CD14-positive monocyte (primary cell): ENCODE data around the gene PLEKHM3. TPM values are rescaled to one million over a fixed set of nuclear protein-coding genes. Genes with fewer than 3 reads are reported as not detected.

Experiments used
- DNase-seq, 3 donors: peaks; one replicate each; pipeline ENCODE4 v3.0.0-alpha.2; 2011 to 2022
- H2AFZ ChIP-seq: 2 replicates; pipeline ENCODE4 v1.6.0; 2012; ENCODE audit warnings: mild to moderate bottlenecking, low read depth, low read length, inconsistent platforms; ENCODE audit not compliant: insufficient read depth, poor library complexity, severe bottlenecking
- H3K27ac ChIP-seq, 2 donors: 1 replicate in 1 of 2; 2 replicates in 1 of 2; pipeline ENCODE4 v1.5.1; 2012 to 2013; ENCODE audit warnings: low read length in 2 of 2, control low read depth in 1 of 2, inconsistent platforms in 1 of 2, low read depth in 1 of 2, mild to moderate bottlenecking in 1 of 2
- H3K27me3 ChIP-seq, 2 donors: one replicate each; pipeline versions ENCODE4 v1.6.0 to v1.6.1; 2011 to 2013; ENCODE audit warnings: low read length in 2 of 2; ENCODE audit not compliant: control insufficient read depth in 2 of 2, insufficient read depth in 2 of 2
- H3K36me3 ChIP-seq, 2 donors: replicated peaks in 1 of 2; 1 replicate in 1 of 2; 2 replicates in 1 of 2; pipeline versions ENCODE4 v1.5.1 to v1.6.1; 2012 to 2013; ENCODE audit warnings: low read length in 2 of 2, control low read depth in 1 of 2, inconsistent platforms in 1 of 2, mild to moderate bottlenecking in 1 of 2; ENCODE audit not compliant: insufficient read depth in 2 of 2, control insufficient read depth in 1 of 2
- H3K4me1 ChIP-seq, 2 donors: 1 replicate in 1 of 2; 2 replicates in 1 of 2; pipeline versions ENCODE4 v1.5.1 to v1.6.1; 2012 to 2013; ENCODE audit warnings: low read length in 2 of 2, control low read depth in 1 of 2, inconsistent platforms in 1 of 2, mild to moderate bottlenecking in 1 of 2, moderate library complexity in 1 of 2; ENCODE audit not compliant: insufficient read depth in 2 of 2, control insufficient read depth in 1 of 2
- H3K4me2 ChIP-seq: replicated peaks from 2 replicates; pipeline ENCODE3; 2012; ENCODE audit warnings: low read length, moderate library complexity, mild to moderate bottlenecking; ENCODE audit not compliant: poor library complexity, severe bottlenecking; ENCODE audit errors: extremely low read depth
- H3K4me3 ChIP-seq, 3 experiments: fragments of 200-600 bp in 1 of 3; sonication (generic) in 1 of 3; replicated peaks in 1 of 3; 1 replicate in 2 of 3; 2 replicates in 1 of 3; pipeline ENCODE4 v1.5.1; 2011 to 2013; ENCODE audit warnings: low read length in 3 of 3, mild to moderate bottlenecking in 3 of 3, control low read depth in 2 of 3, low read depth in 2 of 3, inconsistent platforms in 1 of 3, moderate library complexity in 1 of 3
- H3K79me2 ChIP-seq: 2 replicates; pipeline ENCODE4 v1.6.0; 2012; ENCODE audit warnings: mild to moderate bottlenecking, control low read depth, inconsistent platforms, low read length, moderate library complexity; ENCODE audit not compliant: insufficient read depth
- H3K9ac ChIP-seq: 2 replicates; pipeline ENCODE4 v1.6.0; 2017; ENCODE audit warnings: low read length, mild to moderate bottlenecking; ENCODE audit not compliant: insufficient read depth, poor library complexity, severe bottlenecking
- H3K9me3 ChIP-seq, 2 donors: replicated peaks in 1 of 2; 1 replicate in 1 of 2; 2 replicates in 1 of 2; pipeline versions ENCODE4 v1.5.1 to v1.6.1; 2012 to 2013; ENCODE audit warnings: low read length in 2 of 2, control low read depth in 1 of 2; ENCODE audit not compliant: control insufficient read depth in 1 of 2, insufficient read depth in 1 of 2
- H4K20me1 ChIP-seq: 2 replicates; pipeline ENCODE4 v1.6.0; 2012; ENCODE audit warnings: mild to moderate bottlenecking, low read length, control low read depth, moderate library complexity; ENCODE audit not compliant: insufficient read depth
- H3K27ac Mint-ChIP-seq, 7 donors: one replicate each; pipeline ENCODE4 v1.8.0; 2020; ENCODE audit warnings: mild to moderate bottlenecking in 7 of 7, mixed read lengths in 7 of 7, moderate library complexity in 6 of 7, inconsistent platforms in 2 of 7
- H3K27me3 Mint-ChIP-seq, 3 donors: one replicate each; pipeline ENCODE4 v1.8.0; 2021 to 2022; ENCODE audit warnings: low read depth in 3 of 3, mild to moderate bottlenecking in 3 of 3, mixed read lengths in 3 of 3, moderate library complexity in 3 of 3, inconsistent platforms in 1 of 3
- H3K36me3 Mint-ChIP-seq, 2 donors: one replicate each; pipeline ENCODE4 v1.8.0; 2020; ENCODE audit warnings: mixed read lengths in 2 of 2, inconsistent platforms in 1 of 2, mild to moderate bottlenecking in 1 of 2
- H3K4me1 Mint-ChIP-seq: one replicate; pipeline ENCODE4 v1.8.0; 2020; ENCODE audit warnings: mild to moderate bottlenecking, mixed read lengths
- H3K4me3 Mint-ChIP-seq, 2 donors: one replicate each; pipeline ENCODE4 v1.8.0; 2020; ENCODE audit warnings: mild to moderate bottlenecking in 2 of 2, mixed read lengths in 2 of 2, moderate library complexity in 1 of 2
- H3K9me3 Mint-ChIP-seq, 7 donors: one replicate each; pipeline ENCODE4 v1.8.0; 2020 to 2022; ENCODE audit warnings: mixed read lengths in 7 of 7, mild to moderate bottlenecking in 6 of 7, moderate library complexity in 6 of 7, inconsistent platforms in 2 of 7
- WGBS: methylation state at CpG from one replicate; pipeline ENCODE4 v1.1.5; 2013; ENCODE audit warnings: missing lambda C conversion rate; ENCODE audit not compliant: insufficient coverage; 5-methylcytosine and 5-hydroxymethylcytosine counted together
- intact Hi-C, 2 donors: fragments of 100-400 bp; cut with micrococcal nuclease; formaldehyde crosslinking; loops; one replicate each; pipeline versions ENCODE4 v1.15.0 to v1.15.1; 2023
- polyA plus RNA-seq, 3 donors: library from polyadenylated mRNA; depleted of rRNA in 1 of 3; unstranded in 2 of 3; stranded (reverse) in 1 of 3; fragments of 300-500 nt in 2 of 3; fragments of >200 nt in 1 of 3; fragmentation: Illumina TruSeq in 2 of 3; gene quantifications; 1 replicate in 2 of 3; 2 replicates in 1 of 3; pipeline ENCODE4 v1.2.3, GENCODE V29; 2012 to 2021
- TF ChIP-seq, protein P1 (sequence below): fragments of 200-600 bp; IDR thresholded peaks from one replicate; pipeline ENCODE4 v1.8.0; 2022; ENCODE audit warnings: antibody characterized with exemption, mild to moderate bottlenecking

Gene PLEKHM3
- polyA plus RNA-seq, 3 donors = 3.0 to 8.0 (median 3.0) TPM

DNA sequence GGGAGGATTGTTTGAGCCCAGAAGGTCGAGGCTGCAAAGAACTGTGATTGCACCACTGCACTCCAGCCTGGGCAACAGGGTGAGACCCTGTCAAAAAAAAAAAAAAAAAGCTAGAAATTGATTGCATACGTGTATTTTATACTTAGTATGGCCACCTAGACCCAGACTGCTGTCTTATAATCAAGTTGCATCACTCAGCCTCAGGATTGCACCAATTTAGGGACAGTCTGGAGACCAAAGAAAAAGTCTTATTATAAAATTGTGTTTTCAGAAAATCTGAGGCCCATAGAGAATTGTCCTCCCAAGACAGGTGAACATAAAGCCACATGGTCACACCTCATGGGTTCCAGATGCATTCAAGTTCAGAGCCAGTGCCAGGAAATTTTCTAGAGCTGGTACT is 17.1 kb upstream of the PLEKHM3 start:
- TF ChIP-seq, protein P1, sequence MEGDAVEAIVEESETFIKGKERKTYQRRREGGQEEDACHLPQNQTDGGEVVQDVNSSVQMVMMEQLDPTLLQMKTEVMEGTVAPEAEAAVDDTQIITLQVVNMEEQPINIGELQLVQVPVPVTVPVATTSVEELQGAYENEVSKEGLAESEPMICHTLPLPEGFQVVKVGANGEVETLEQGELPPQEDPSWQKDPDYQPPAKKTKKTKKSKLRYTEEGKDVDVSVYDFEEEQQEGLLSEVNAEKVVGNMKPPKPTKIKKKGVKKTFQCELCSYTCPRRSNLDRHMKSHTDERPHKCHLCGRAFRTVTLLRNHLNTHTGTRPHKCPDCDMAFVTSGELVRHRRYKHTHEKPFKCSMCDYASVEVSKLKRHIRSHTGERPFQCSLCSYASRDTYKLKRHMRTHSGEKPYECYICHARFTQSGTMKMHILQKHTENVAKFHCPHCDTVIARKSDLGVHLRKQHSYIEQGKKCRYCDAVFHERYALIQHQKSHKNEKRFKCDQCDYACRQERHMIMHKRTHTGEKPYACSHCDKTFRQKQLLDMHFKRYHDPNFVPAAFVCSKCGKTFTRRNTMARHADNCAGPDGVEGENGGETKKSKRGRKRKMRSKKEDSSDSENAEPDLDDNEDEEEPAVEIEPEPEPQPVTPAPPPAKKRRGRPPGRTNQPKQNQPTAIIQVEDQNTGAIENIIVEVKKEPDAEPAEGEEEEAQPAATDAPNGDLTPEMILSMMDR = no peak
- H4K20me1 ChIP-seq = no peaks in the 10 kb centered on the region
- H3K79me2 ChIP-seq = no peaks in the 10 kb centered on the region
- Mint-ChIP-seq H3K36me3 (no peaks in the 10 kb centered on the region), H3K9me3 (peaks cover 0 to 2% (median 0%) of the 10 kb centered on the region in 7 donors), H3K4me1 (peaks cover 13% of the 10 kb centered on the region), H3K4me3 (no peak overlapping the region), H3K27me3 (no peaks in the 10 kb centered on the region), H3K27ac (no peak overlapping the region)
- H3K27me3 ChIP-seq = no peaks in the 10 kb centered on the region
- 75% methylated on average over 1 of the region's 2 CpGs for WGBS
- intact Hi-C loops = loop anchor here (10.0 kb wide), 2 partner anchors 298 to 418 kb away; partner anchors contain the start of gene METTL21A (in 1 of the 2)
- no peak overlapping the region for H3K4me3 ChIP-seq
- H3K36me3 ChIP-seq = no peaks in the 10 kb centered on the region
- H3K9ac ChIP-seq = no peak overlapping the region
- no peaks in the 10 kb centered on the region for H3K9me3 ChIP-seq
- no peak overlapping the region for H2AFZ ChIP-seq
- no peak overlapping the region for H3K27ac ChIP-seq
- peaks cover 0 to 1% of the 10 kb centered on the region in 2 donors for H3K4me1 ChIP-seq
- DNase-seq = no peak
- H3K4me2 ChIP-seq = no peak overlapping the region

DNA sequence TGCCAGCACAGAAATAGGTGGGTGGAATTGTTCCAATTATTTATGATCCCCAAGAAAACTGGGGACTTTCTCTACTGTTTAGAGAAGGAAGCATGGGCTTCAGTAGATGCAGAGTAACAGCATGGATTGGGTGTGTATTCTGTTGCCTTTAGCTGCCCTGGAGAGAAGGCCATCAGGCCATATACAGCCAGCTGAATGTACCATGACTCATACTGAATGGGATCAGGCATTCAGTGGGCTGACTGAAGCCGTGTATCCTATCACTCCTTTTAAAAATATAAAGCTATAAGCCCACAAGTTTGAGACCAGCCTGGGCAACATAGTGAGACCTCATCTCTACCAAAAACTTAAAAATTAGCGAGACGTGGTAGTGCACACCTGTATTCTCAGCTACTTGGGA is 16.7 kb upstream of the PLEKHM3 start:
- intact Hi-C loops = loop anchor here (10.0 kb wide), 2 partner anchors 297 to 417 kb away; partner anchors contain the start of gene METTL21A (in 1 of the 2)
- Histone ChIP-seq H3K9me3 (no peaks in the 10 kb centered on the region), H3K4me1 (no peaks in the 10 kb centered on the region), H3K27me3 (no peaks in the 10 kb centered on the region), H2AFZ (no peak overlapping the region), H3K27ac (no peak overlapping the region), H3K4me3 (no peak overlapping the region), H3K36me3 (no peaks in the 10 kb centered on the region), H3K79me2 (no peaks in the 10 kb centered on the region), H3K9ac (no peak overlapping the region), H4K20me1 (no peaks in the 10 kb centered on the region), H3K4me2 (no peak overlapping the region)
- WGBS = 0% methylated on average over 1 of the region's 3 CpGs
- Mint-ChIP-seq H3K27me3 (no peaks in the 10 kb centered on the region), H3K9me3 (peaks cover 0 to 2% (median 0%) of the 10 kb centered on the region in 7 donors), H3K36me3 (no peaks in the 10 kb centered on the region), H3K4me1 (peaks cover 9% of the 10 kb centered on the region), H3K4me3 (no peak overlapping the region), H3K27ac (no peak overlapping the region)
- no peak for DNase-seq
- TF ChIP-seq, protein P1 = no peak
